ENCODE results near the gene SEL1L3.

- peak in 4 of 6 experiments; percentile 26 to 36 (median 34) for TF ChIP-seq CTCF (IDR thresholded peaks at IDR 0.05)
- TF ChIP-seq POLR2A (IDR thresholded peaks at IDR 0.05), result no peak
Measured at GRCh38 chr4:25792200-25792791, 70.5 kb downstream of the SEL1L3 start.
